MM.1S (cell line): ENCODE results near the gene NRAP.

ENCODE experiments used
- DNase-seq: peaks from one replicate; pipeline ENCODE4 v3.0.0-alpha.2; 2015
- H2AFZ ChIP-seq: fragments of 300-600 bp; sonication (generic); 2 replicates; pipeline ENCODE4 v1.6.0; 2016; ENCODE audit warnings: antibody characterized with exemption, low read length
- H3F3A ChIP-seq: fragments of 300-600 bp; sonication (generic); 2 replicates; pipeline ENCODE4 v1.6.1; 2016; ENCODE audit warnings: mild to moderate bottlenecking, antibody characterized with exemption, low read length, moderate library complexity, mixed read lengths; ENCODE audit not compliant: insufficient read depth
- H3K27ac ChIP-seq: fragments of 300-600 bp; sonication (generic); 2 replicates; pipeline ENCODE4 v1.5.1; 2016; ENCODE audit warnings: mild to moderate bottlenecking, low read length
- H3K27me3 ChIP-seq: fragments of 300-600 bp; sonication (generic); replicated peaks from 2 replicates; pipeline ENCODE4 v1.6.0; 2016; ENCODE audit warnings: low read length; ENCODE audit not compliant: insufficient read depth
- H3K36me3 ChIP-seq: fragments of 300-600 bp; sonication (generic); replicated peaks from 2 replicates; pipeline ENCODE4 v1.6.1; 2016; ENCODE audit warnings: mild to moderate bottlenecking, low read length, mixed read lengths; ENCODE audit not compliant: insufficient read depth
- H3K4me1 ChIP-seq: fragments of 300-600 bp; sonication (generic); 2 replicates; pipeline ENCODE4 v1.6.1; 2016; ENCODE audit warnings: low read length, mixed read lengths
- H3K4me2 ChIP-seq: fragments of 300-600 bp; sonication (generic); 2 replicates; pipeline ENCODE4 v1.6.0; 2016; ENCODE audit warnings: low read depth, low read length
- H3K4me3 ChIP-seq: fragments of 300-600 bp; sonication (generic); 2 replicates; pipeline ENCODE4 v1.5.1; 2016; ENCODE audit warnings: low read length, mixed read lengths
- H3K79me2 ChIP-seq: fragments of 300-600 bp; sonication (generic); 2 replicates; pipeline ENCODE4 v1.6.1; 2016; ENCODE audit warnings: mixed run types, low read length, mixed read lengths
- H3K9ac ChIP-seq: fragments of 300-600 bp; sonication (generic); 2 replicates; pipeline ENCODE4 v1.6.1; 2016; ENCODE audit warnings: low read length, mixed read lengths
- H3K9me2 ChIP-seq: fragments of 300-600 bp; sonication (generic); replicated peaks from 2 replicates; pipeline ENCODE4 v1.6.1; 2016; ENCODE audit warnings: mild to moderate bottlenecking, low read length, mixed read lengths; ENCODE audit not compliant: insufficient read depth
- H3K9me3 ChIP-seq: fragments of 300-600 bp; sonication (generic); replicated peaks from 2 replicates; pipeline ENCODE4 v1.6.1; 2016; ENCODE audit warnings: mild to moderate bottlenecking, low read length, mixed read lengths; ENCODE audit not compliant: insufficient read depth
- H4K20me1 ChIP-seq: fragments of 300-600 bp; sonication (generic); 2 replicates; pipeline ENCODE4 v1.6.1; 2016; ENCODE audit warnings: mild to moderate bottlenecking, low read length, moderate library complexity, mixed read lengths; ENCODE audit not compliant: insufficient read depth
- CTCF ChIP-seq: fragments of 300-600 bp; sonication (generic); IDR thresholded peaks from 2 replicates; pipeline ENCODE4 v1.5.1; 2016; ENCODE audit warnings: antibody characterized with exemption, low read length, mixed read lengths
- EZH2 ChIP-seq: fragments of 300-600 bp; sonication (generic); optimal IDR thresholded peaks from 2 replicates; pipeline ENCODE3; 2017; ENCODE audit warnings: low read depth, mild to moderate bottlenecking, antibody characterized with exemption, low read length, mixed read lengths
- EZH2phosphoT487 ChIP-seq: fragments of 300-600 bp; sonication (generic); IDR thresholded peaks from 2 replicates; pipeline ENCODE4 v1.6.1; 2018; ENCODE audit warnings: antibody characterized with exemption, low read length

The NRAP gene

GRCh38 chr10:113541549-113541927 lies 122.3 kb downstream of the NRAP start:
- Histone ChIP-seq H3K36me3 (no peaks in the 10 kb centered on the region), H3K27me3 (no peaks in the 10 kb centered on the region), H2AFZ (no peak overlapping the region), H3K79me2 (no peaks in the 10 kb centered on the region), H3K4me1 (no peaks in the 10 kb centered on the region), H3K9ac (no peak overlapping the region), H3K9me3 (no peaks in the 10 kb centered on the region), H3K4me2 (no peak overlapping the region), H3F3A (no peaks in the 10 kb centered on the region), H3K4me3 (no peak overlapping the region), H3K27ac (no peak overlapping the region), H3K9me2 (no peaks in the 10 kb centered on the region), H4K20me1 (no peaks in the 10 kb centered on the region)
- DNase-seq = no peak
- TF ChIP-seq CTCF (no peak), EZH2 (no peak), EZH2phosphoT487 (no peak)

GRCh38 chr10:113540845-113541548 lies 122.8 kb downstream of the NRAP start:
- Histone ChIP-seq H3K4me1 (no peaks in the 10 kb centered on the region), H3F3A (no peaks in the 10 kb centered on the region), H3K79me2 (no peaks in the 10 kb centered on the region), H3K27ac (no peak overlapping the region), H3K4me3 (no peak overlapping the region), H3K4me2 (no peak overlapping the region), H3K27me3 (no peaks in the 10 kb centered on the region), H3K9me3 (no peaks in the 10 kb centered on the region), H4K20me1 (no peaks in the 10 kb centered on the region), H3K9me2 (no peaks in the 10 kb centered on the region), H3K9ac (no peak overlapping the region), H3K36me3 (no peaks in the 10 kb centered on the region), H2AFZ (no peak overlapping the region)
- DNase-seq = no peak
- TF ChIP-seq EZH2phosphoT487 (no peak), CTCF (no peak), EZH2 (no peak)

- Histone ChIP-seq H3K9me3 (no peaks in the 10 kb centered on the region), H3K79me2 (no peaks in the 10 kb centered on the region)
- DNase-seq = no peak
Observed at GRCh38 chr10:113539789-113540188, 124.1 kb downstream of the NRAP start.

More at GRCh38 chr10:113539789-113540188, 124.1 kb downstream of the NRAP start:
- H2AFZ ChIP-seq = no peak overlapping the region
- H3K27ac ChIP-seq = no peak overlapping the region
- H4K20me1 ChIP-seq = no peaks in the 10 kb centered on the region
- H3K27me3 ChIP-seq = no peaks in the 10 kb centered on the region
- H3K9me2 ChIP-seq = no peaks in the 10 kb centered on the region
- no peak overlapping the region for H3K9ac ChIP-seq
- H3K4me2 ChIP-seq = no peak overlapping the region
- TF ChIP-seq EZH2 = no peak
- no peak for TF ChIP-seq CTCF
- no peak for TF ChIP-seq EZH2phosphoT487
- H3F3A ChIP-seq = no peaks in the 10 kb centered on the region
- H3K4me3 ChIP-seq = no peak overlapping the region
- H3K36me3 ChIP-seq = no peaks in the 10 kb centered on the region
- no peaks in the 10 kb centered on the region for H3K4me1 ChIP-seq
